HG03571 (cell line): ENCODE results near the gene IGF2R.
"Not testable (repeated sequence)": the region's sequence is repeated elsewhere in the genome, so short reads cannot be mapped to it uniquely, and the experiment has no call there.

ENCODE experiments used
- ATAC-seq: cut with Tn5 transposase; IDR thresholded peaks from one replicate; pipeline ENCODE4 v1.9.1; 2021; ENCODE audit not compliant: unreplicated experiment

Gene IGF2R

GRCh38 chr6:159968295-159969203 is at the start of gene IGF2R:
TSS of gene IGF2R (plus strand) at chr6:159969082. CDS start at chr6:159969247, 165 bp downstream.
- ATAC-seq, result peak; percentile 80

GRCh38 chr6:159919800-159920199 is 49.1 kb upstream of the IGF2R start:
- ATAC-seq, result no peak

GRCh38 chr6:159924150-159924549 is 44.7 kb upstream of the IGF2R start:
- ATAC-seq, result not testable (repeated sequence)

GRCh38 chr6:159926542-159927203 is 42.2 kb upstream of the IGF2R start:
- ATAC-seq, result no peak

GRCh38 chr6:159929819-159930218 is 39.1 kb upstream of the IGF2R start:
- no peak for ATAC-seq

GRCh38 chr6:159931112-159931511 is 37.8 kb upstream of the IGF2R start:
- peak; percentile 97 for ATAC-seq

- ATAC-seq, result no peak
Measured at GRCh38 chr6:159931846-159932245, 37.0 kb upstream of the IGF2R start.

- ATAC-seq, result no peak
Measured at GRCh38 chr6:159933077-159933476, 35.8 kb upstream of the IGF2R start.

GRCh38 chr6:159934181-159934580 is 34.7 kb upstream of the IGF2R start:
- no peak for ATAC-seq

GRCh38 chr6:159935065-159935464 is 33.8 kb upstream of the IGF2R start:
- no peak for ATAC-seq

GRCh38 chr6:159935633-159936032 is 33.2 kb upstream of the IGF2R start:
- ATAC-seq, result no peak

GRCh38 chr6:159939591-159940016 is 29.3 kb upstream of the IGF2R start:
- ATAC-seq, result no peak

GRCh38 chr6:159941286-159942113 is 27.4 kb upstream of the IGF2R start:
- peak; percentile 82 for ATAC-seq

- no peak for ATAC-seq
Measured at GRCh38 chr6:159943101-159943632, 25.7 kb upstream of the IGF2R start.

- no peak for ATAC-seq
Measured at GRCh38 chr6:159943968-159944598, 24.8 kb upstream of the IGF2R start.

GRCh38 chr6:159945801-159946392 is 23.0 kb upstream of the IGF2R start:
- no peak for ATAC-seq

- no peak for ATAC-seq
Measured at GRCh38 chr6:159946912-159947311, 22.0 kb upstream of the IGF2R start.

- ATAC-seq, result no peak
Measured at GRCh38 chr6:159948199-159948598, 20.7 kb upstream of the IGF2R start.

- no peak for ATAC-seq
Measured at GRCh38 chr6:159951772-159952171, 17.1 kb upstream of the IGF2R start.
